HEK293T (cell line): Measurements from ENCODE around the gene SLC38A1.
"Not testable (repeated sequence)": the region's sequence is repeated elsewhere in the genome, so short reads cannot be mapped to it uniquely, and the experiment has no call there.

Experiments
- BHLHE40 ChIP-seq: fragments of 450-650 bp; IDR thresholded peaks from 2 replicates; pipeline ENCODE4 v1.6.1; 2016; ENCODE audit warnings: mild to moderate bottlenecking, moderate library complexity, borderline replicate concordance
- ELF4 ChIP-seq: fragments of 450-650 bp; IDR thresholded peaks from 2 replicates; pipeline ENCODE4 v1.6.1; 2017; ENCODE audit warnings: antibody characterized with exemption
- FOXA1 ChIP-seq: fragments of 450-650 bp; IDR thresholded peaks from 2 replicates; pipeline ENCODE4 v1.6.1; 2016; ENCODE audit warnings: mild to moderate bottlenecking
- FOXK2 ChIP-seq: fragments of 450-650 bp; IDR thresholded peaks from 2 replicates; pipeline ENCODE4 v1.6.1; 2016; ENCODE audit warnings: mild to moderate bottlenecking
- FOXM1 ChIP-seq: fragments of 450-650 bp; IDR thresholded peaks from 2 replicates; pipeline ENCODE4 v1.6.1; 2017; ENCODE audit warnings: mild to moderate bottlenecking, borderline replicate concordance
- HDGF ChIP-seq: fragments of 450-650 bp; IDR thresholded peaks from 2 replicates; pipeline ENCODE4 v1.6.1; 2017; ENCODE audit warnings: antibody characterized with exemption, borderline replicate concordance
- PKNOX1 ChIP-seq: fragments of 450-650 bp; IDR thresholded peaks from 2 replicates; pipeline ENCODE4 v1.6.1; 2016
- SP1 ChIP-seq: fragments of 450-650 bp; IDR thresholded peaks from 2 replicates; pipeline ENCODE4 v1.6.1; 2017
- SUZ12 ChIP-seq: fragments of 450-650 bp; IDR thresholded peaks from 2 replicates; pipeline ENCODE4 v1.6.1; 2016; ENCODE audit warnings: mild to moderate bottlenecking
- TARDBP ChIP-seq: fragments of 450-650 bp; IDR thresholded peaks from 2 replicates; pipeline ENCODE4 v1.6.1; 2016
- ZNF384 ChIP-seq: fragments of 450-650 bp; IDR thresholded peaks from 2 replicates; pipeline ENCODE4 v1.6.1; 2016

- not testable (repeated sequence) for TF ChIP-seq PKNOX1, TARDBP, ZNF384, ELF4, SP1, BHLHE40, SUZ12, FOXA1, FOXK2, HDGF, FOXM1
These were observed 16.8 kb downstream of the SLC38A1 start for GRCh38 chr12:46251994-46252393.
